GM12874 (cell line): Measurements from ENCODE around the gene CTAG2.

Experiments used
- TF ChIP-seq, protein P1 (sequence below): IDR thresholded peaks from 2 replicates; pipeline ENCODE4 v1.5.1; 2011; ENCODE audit warnings: low read depth, mild to moderate bottlenecking, control low read depth, low read length, moderate library complexity; ENCODE audit not compliant: insufficient read depth

CTAG2 gene

DNA sequence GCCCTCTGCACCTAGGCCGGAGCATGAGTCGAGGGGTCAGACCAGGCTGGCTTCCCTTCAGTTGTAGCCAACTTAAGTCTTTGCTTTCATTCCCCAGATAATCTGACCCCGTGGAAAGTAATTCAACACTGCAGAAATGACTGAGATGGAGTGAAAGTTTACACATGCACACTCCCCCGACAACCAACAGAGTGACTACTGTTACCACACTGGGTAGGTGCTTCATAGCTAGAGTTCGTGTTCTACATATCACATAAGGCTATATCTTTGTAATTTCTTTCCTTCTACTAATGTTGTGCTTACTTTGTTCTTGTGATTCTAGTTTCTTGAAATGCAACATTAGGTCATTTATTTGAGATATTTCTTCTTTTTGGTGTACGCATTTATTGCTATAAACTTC, 7.2 kb upstream of the CTAG2 start:
- TF ChIP-seq, protein P1, sequence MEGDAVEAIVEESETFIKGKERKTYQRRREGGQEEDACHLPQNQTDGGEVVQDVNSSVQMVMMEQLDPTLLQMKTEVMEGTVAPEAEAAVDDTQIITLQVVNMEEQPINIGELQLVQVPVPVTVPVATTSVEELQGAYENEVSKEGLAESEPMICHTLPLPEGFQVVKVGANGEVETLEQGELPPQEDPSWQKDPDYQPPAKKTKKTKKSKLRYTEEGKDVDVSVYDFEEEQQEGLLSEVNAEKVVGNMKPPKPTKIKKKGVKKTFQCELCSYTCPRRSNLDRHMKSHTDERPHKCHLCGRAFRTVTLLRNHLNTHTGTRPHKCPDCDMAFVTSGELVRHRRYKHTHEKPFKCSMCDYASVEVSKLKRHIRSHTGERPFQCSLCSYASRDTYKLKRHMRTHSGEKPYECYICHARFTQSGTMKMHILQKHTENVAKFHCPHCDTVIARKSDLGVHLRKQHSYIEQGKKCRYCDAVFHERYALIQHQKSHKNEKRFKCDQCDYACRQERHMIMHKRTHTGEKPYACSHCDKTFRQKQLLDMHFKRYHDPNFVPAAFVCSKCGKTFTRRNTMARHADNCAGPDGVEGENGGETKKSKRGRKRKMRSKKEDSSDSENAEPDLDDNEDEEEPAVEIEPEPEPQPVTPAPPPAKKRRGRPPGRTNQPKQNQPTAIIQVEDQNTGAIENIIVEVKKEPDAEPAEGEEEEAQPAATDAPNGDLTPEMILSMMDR: no peak

DNA sequence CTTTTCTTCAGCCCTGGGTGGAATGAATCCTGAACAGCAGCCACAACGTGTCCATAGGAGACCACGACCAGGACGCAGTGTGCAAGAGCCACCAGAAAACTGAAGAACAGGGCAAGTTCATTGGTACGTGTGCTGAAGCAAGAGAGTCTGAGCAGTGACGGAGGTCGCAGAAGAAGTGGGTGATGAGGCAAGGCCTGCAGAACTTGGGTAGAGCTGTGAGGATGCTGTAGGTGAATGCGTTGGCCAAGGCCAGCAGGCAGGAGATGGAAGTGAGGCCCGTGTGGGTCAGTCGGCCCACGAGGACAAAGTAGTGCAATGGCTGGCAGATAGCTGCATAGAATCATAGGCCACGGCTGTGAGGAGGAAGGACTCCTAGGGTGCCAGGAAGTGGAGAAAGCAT, 5.6 kb upstream of the CTAG2 start:
- TF ChIP-seq, protein P1: no peak

DNA sequence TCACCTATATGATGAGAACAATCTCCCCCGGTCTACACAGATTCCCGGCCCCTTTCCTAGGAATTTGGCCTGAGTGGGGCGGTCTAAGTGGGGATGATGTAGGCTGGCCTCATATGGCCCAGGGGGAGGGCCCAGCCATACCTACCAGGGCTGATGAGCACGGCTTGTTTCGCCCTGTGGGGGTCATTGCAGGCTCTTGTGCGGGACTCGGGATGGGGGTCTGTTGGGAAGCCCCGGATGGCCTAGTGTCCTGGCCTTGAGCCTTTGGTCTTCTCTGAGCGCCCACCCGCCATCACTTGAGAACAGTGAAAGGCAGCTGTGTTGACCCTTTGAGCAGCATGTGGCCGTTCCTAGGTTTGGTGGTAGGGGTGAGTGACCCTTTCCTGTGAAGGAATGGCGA, 4.8 kb upstream of the CTAG2 start:
- TF ChIP-seq, protein P1: no peak

DNA sequence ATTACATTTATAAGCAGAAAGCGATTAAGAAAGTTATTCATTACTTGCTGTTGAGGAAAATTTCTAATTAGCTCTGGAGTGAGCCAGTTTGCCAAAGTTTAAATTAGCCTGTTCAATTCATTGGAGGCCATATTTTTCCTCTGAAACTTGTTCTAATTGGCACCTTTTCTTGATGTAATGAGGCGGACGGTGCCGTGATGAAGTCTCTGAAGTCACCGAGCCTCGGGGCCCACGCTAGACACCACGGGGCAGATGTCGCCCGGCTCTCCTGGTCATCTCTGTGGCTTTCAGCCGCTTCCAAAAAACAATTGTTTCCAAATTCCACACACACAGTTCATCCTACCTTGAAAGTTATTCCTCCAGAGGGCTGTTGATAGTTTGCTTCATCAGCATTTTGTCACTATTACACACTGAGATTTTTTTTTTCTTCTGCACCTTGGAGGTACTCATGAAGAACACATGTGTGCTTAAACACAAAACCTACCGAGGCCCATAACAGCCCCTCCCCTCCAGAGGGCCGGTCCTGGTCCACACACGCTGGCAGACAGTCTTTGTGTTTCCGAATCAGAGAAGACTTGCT, 3.9 kb upstream of the CTAG2 start:
- TF ChIP-seq, protein P1: no peak

DNA sequence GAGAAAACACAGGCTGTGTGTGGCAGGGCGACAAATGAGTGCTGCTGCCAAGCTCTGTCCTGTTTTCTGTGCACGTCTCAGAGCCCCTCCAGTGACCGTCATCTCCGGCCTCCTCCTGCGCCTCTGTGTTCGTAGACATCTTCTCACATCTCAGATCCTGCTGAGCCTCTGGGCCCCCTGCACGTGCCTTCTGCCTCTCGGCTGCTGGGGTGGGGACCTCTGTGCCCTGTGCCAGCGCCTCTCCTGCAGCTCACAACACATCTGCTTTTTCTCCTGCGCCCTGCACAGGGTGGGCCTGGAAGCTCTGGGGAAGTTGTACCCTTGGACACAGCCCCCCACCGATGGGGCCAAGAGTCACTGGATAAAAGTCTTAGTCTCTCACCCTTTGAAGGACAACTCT, 2.4 kb upstream of the CTAG2 start:
- TF ChIP-seq, protein P1: no peak

DNA sequence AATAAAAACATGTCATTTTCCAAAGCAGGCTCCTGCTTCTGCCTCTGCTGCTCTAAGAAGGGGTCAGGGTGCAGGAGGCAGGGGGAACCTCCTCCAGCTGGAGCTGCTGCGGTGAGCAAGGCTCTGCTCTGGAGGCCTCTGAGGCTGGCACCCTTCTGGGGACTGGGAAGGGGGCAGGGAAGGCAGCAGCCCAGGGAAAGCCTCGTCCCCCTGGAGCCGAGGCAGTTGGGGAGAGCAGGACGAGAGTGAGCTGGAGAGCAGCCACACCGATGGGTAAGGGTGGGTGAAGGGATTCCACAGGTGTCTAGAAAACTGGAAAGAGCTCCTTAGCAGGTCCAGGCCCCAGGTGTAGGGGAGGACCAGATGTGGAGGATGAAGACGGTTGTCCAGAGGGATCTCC, 2.0 kb upstream of the CTAG2 start:
- TF ChIP-seq, protein P1: no peak

DNA sequence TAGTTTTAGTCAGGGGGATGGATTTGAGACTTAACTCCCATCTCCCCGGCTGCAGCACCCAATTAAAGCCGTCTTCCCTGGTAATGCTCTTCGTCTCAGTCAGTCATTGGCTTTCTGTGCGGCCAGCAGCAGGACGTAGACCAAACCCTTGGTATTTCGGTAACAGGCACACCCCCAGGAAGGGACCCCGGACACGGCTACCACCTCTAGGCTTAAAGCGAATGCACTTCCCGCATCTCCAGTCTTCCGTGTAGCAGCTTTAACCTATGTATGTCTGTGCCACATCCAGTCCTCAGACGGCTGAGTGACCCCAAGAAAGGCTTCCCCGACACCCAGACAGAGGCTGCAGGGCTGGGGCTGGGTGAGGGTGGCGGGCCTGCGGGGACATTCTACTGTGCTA, 1.5 kb upstream of the CTAG2 start:
- TF ChIP-seq, protein P1: no peak
